Astrocyte (in vitro differentiated cells and primary cell): ENCODE data around the gene SAP30L. TPM values are rescaled to one million over a fixed set of nuclear protein-coding genes. Genes with fewer than 3 reads are reported as not detected.

Experiments used
- DNase-seq: peaks from one replicate; pipeline ENCODE4 v3.0.0-alpha.2; 2010; ENCODE audit warnings: low read depth
- FAIRE-seq: peaks from 2 replicates; lab custom pipeline; 2011; peaks lifted over from hg19 to GRCh38; lab: Jason Lieb, UNC
- H2AFZ ChIP-seq: 2 replicates; pipeline ENCODE4 v1.6.0; 2012; ENCODE audit warnings: low read depth, low read length, inconsistent platforms
- H3K27ac ChIP-seq: 2 replicates; pipeline ENCODE4 v1.5.1; 2011; ENCODE audit warnings: low read depth, low read length, inconsistent platforms
- H3K27me3 ChIP-seq: 2 replicates; pipeline ENCODE4 v1.6.0; 2011; ENCODE audit warnings: low read length, inconsistent platforms; ENCODE audit not compliant: insufficient read depth
- H3K36me3 ChIP-seq: 2 replicates; pipeline ENCODE4 v1.5.1; 2011; ENCODE audit warnings: low read length, inconsistent platforms; ENCODE audit not compliant: insufficient read depth
- H3K4me1 ChIP-seq: 2 replicates; pipeline ENCODE4 v1.5.1; 2011; ENCODE audit warnings: low read length, inconsistent platforms; ENCODE audit not compliant: insufficient read depth
- H3K4me2 ChIP-seq: 2 replicates; pipeline ENCODE4 v1.6.0; 2012; ENCODE audit warnings: low read length, inconsistent platforms
- H3K4me3 ChIP-seq: 2 replicates; pipeline ENCODE4 v1.5.1; 2011; ENCODE audit warnings: low read depth, mild to moderate bottlenecking, low read length, inconsistent platforms; ENCODE audit not compliant: insufficient read depth
- H3K79me2 ChIP-seq: 2 replicates; pipeline ENCODE4 v1.6.0; 2012; ENCODE audit warnings: mild to moderate bottlenecking, low read length, inconsistent platforms; ENCODE audit not compliant: insufficient read depth
- H3K9ac ChIP-seq: 2 replicates; pipeline ENCODE4 v1.6.0; 2012; ENCODE audit warnings: mild to moderate bottlenecking, low read length, inconsistent platforms
- H3K9me3 ChIP-seq: 2 replicates; pipeline ENCODE4 v1.5.1; 2012; ENCODE audit warnings: low read depth, mild to moderate bottlenecking, low read length, inconsistent platforms; ENCODE audit not compliant: insufficient read depth
- H4K20me1 ChIP-seq: 2 replicates; pipeline ENCODE4 v1.6.0; 2012; ENCODE audit warnings: low read length, inconsistent platforms; ENCODE audit not compliant: insufficient read depth
- H3K27ac Mint-ChIP-seq: one replicate; pipeline ENCODE4 v1.8.0; 2021; ENCODE audit warnings: mild to moderate bottlenecking, mixed read lengths; ENCODE audit not compliant: unreplicated experiment
- H3K27me3 Mint-ChIP-seq: one replicate; pipeline ENCODE4 v1.8.0; 2021; ENCODE audit warnings: low read depth, mixed read lengths; ENCODE audit not compliant: unreplicated experiment
- H3K36me3 Mint-ChIP-seq: one replicate; pipeline ENCODE4 v1.8.0; 2021; ENCODE audit warnings: low read depth, mixed read lengths; ENCODE audit not compliant: unreplicated experiment
- H3K4me1 Mint-ChIP-seq: one replicate; pipeline ENCODE4 v1.8.0; 2021; ENCODE audit warnings: low read depth, mixed read lengths; ENCODE audit not compliant: unreplicated experiment
- H3K4me3 Mint-ChIP-seq: one replicate; pipeline ENCODE4 v1.8.0; 2021; ENCODE audit warnings: mild to moderate bottlenecking, moderate library complexity, mixed read lengths; ENCODE audit not compliant: unreplicated experiment
- H3K9me3 Mint-ChIP-seq: one replicate; pipeline ENCODE4 v1.8.0; 2021; ENCODE audit warnings: mild to moderate bottlenecking, mixed read lengths; ENCODE audit not compliant: unreplicated experiment
- EZH2 ChIP-seq: IDR thresholded peaks from 2 replicates; pipeline ENCODE4 v1.6.1; 2012; ENCODE audit warnings: mild to moderate bottlenecking, low read length, inconsistent platforms; ENCODE audit not compliant: insufficient read depth
- total RNA-seq: library from RNA; stranded (reverse); gene quantifications from 2 replicates; pipeline ENCODE4 v1.2.1, GENCODE V29; 2021
- TF ChIP-seq, protein P1 (sequence below): IDR thresholded peaks from 2 replicates; pipeline ENCODE4 v1.5.1; 2011; ENCODE audit warnings: low read depth, mild to moderate bottlenecking, inconsistent platforms, low read length, moderate library complexity; ENCODE audit not compliant: insufficient read depth

Gene SAP30L
- total RNA-seq, 1 donor from 2014 or later, result 26.3 TPM

GRCh38 chr5:154412316-154412715 lies 33.5 kb upstream of the SAP30L start:
- no peak overlapping the region for H3K9ac ChIP-seq
- no peak overlapping the region for H3K4me2 ChIP-seq
- TF ChIP-seq, protein P1, sequence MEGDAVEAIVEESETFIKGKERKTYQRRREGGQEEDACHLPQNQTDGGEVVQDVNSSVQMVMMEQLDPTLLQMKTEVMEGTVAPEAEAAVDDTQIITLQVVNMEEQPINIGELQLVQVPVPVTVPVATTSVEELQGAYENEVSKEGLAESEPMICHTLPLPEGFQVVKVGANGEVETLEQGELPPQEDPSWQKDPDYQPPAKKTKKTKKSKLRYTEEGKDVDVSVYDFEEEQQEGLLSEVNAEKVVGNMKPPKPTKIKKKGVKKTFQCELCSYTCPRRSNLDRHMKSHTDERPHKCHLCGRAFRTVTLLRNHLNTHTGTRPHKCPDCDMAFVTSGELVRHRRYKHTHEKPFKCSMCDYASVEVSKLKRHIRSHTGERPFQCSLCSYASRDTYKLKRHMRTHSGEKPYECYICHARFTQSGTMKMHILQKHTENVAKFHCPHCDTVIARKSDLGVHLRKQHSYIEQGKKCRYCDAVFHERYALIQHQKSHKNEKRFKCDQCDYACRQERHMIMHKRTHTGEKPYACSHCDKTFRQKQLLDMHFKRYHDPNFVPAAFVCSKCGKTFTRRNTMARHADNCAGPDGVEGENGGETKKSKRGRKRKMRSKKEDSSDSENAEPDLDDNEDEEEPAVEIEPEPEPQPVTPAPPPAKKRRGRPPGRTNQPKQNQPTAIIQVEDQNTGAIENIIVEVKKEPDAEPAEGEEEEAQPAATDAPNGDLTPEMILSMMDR, result no peak
- TF ChIP-seq EZH2, result no peak
- DNase-seq, result no peak
- no peak for FAIRE-seq
- no peak overlapping the region for H3K27ac Mint-ChIP-seq
- peaks cover 11% of the 10 kb centered on the region for H4K20me1 ChIP-seq
- H3K36me3 ChIP-seq, result peaks cover 28% of the 10 kb centered on the region
- H2AFZ ChIP-seq, result no peak overlapping the region
- H3K4me3 ChIP-seq, result no peak overlapping the region
- no peaks in the 10 kb centered on the region for H3K4me1 Mint-ChIP-seq
- H3K36me3 Mint-ChIP-seq, result peaks cover 32% of the 10 kb centered on the region
- no peaks in the 10 kb centered on the region for H3K27me3 ChIP-seq
- no peaks in the 10 kb centered on the region for H3K79me2 ChIP-seq
- no peak overlapping the region for H3K4me3 Mint-ChIP-seq
- no peaks in the 10 kb centered on the region for H3K9me3 Mint-ChIP-seq
- no peaks in the 10 kb centered on the region for H3K4me1 ChIP-seq
- H3K27ac ChIP-seq, result no peak overlapping the region
- H3K27me3 Mint-ChIP-seq, result no peaks in the 10 kb centered on the region
- no peaks in the 10 kb centered on the region for H3K9me3 ChIP-seq

- no peak overlapping the region for H3K27ac Mint-ChIP-seq
- DNase-seq, result no peak
- no peaks in the 10 kb centered on the region for H3K27me3 ChIP-seq
- no peak for FAIRE-seq
- no peaks in the 10 kb centered on the region for H3K9me3 ChIP-seq
- H3K9ac ChIP-seq, result no peak overlapping the region
- H3K9me3 Mint-ChIP-seq, result no peaks in the 10 kb centered on the region
- no peaks in the 10 kb centered on the region for H3K79me2 ChIP-seq
- H3K27me3 Mint-ChIP-seq, result no peaks in the 10 kb centered on the region
- H4K20me1 ChIP-seq, result peaks cover 11% of the 10 kb centered on the region
- H3K4me3 ChIP-seq, result no peak overlapping the region
- TF ChIP-seq EZH2, result no peak
- TF ChIP-seq, protein P1, result no peak
- no peak overlapping the region for H3K4me2 ChIP-seq
- H3K4me3 Mint-ChIP-seq, result no peak overlapping the region
- H2AFZ ChIP-seq, result no peak overlapping the region
- no peaks in the 10 kb centered on the region for H3K4me1 Mint-ChIP-seq
- H3K36me3 Mint-ChIP-seq, result peaks cover 32% of the 10 kb centered on the region
- no peak overlapping the region for H3K27ac ChIP-seq
- H3K36me3 ChIP-seq, result peaks cover 33% of the 10 kb centered on the region
- H3K4me1 ChIP-seq, result no peaks in the 10 kb centered on the region
Measured at GRCh38 chr5:154412925-154413324, 32.9 kb upstream of the SAP30L start.

DNA sequence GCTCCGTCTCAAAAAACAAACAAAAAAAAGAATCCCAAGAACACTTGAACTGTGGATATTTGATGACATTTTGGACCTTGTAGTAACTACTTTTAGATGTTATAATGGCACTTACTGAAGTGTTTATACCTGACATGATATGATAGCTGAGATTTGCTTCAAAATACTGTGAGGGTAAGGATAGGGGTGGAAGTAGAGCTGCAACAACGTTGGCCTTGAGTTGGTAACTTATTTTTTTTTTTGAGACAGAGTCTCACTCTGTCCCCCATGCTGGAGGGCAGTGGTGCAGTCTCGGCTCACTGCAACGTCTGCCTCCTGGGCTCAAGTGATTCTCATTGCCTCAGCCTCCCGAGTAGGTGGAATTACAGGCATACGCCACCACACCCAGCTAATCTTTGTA lies 30.7 kb upstream of the SAP30L start:
- Histone ChIP-seq H3K9me3 (no peaks in the 10 kb centered on the region), H3K4me3 (no peak overlapping the region), H3K9ac (no peak overlapping the region), H3K27ac (no peak overlapping the region), H3K79me2 (no peaks in the 10 kb centered on the region), H4K20me1 (peaks cover 17% of the 10 kb centered on the region), H3K4me2 (no peak overlapping the region), H2AFZ (no peak overlapping the region), H3K27me3 (no peaks in the 10 kb centered on the region), H3K36me3 (peaks cover 33% of the 10 kb centered on the region), H3K4me1 (no peaks in the 10 kb centered on the region)
- H3K4me1 Mint-ChIP-seq, result no peaks in the 10 kb centered on the region
- TF ChIP-seq, protein P1, result no peak
- no peak overlapping the region for H3K4me3 Mint-ChIP-seq
- peaks cover 34% of the 10 kb centered on the region for H3K36me3 Mint-ChIP-seq
- H3K9me3 Mint-ChIP-seq, result no peaks in the 10 kb centered on the region
- FAIRE-seq (no peak), DNase-seq (no peak)
- H3K27me3 Mint-ChIP-seq, result no peaks in the 10 kb centered on the region
- H3K27ac Mint-ChIP-seq, result no peak overlapping the region
